Vagina (tissue), 2 donors: ENCODE results near the gene SERPIND1. TPM values are rescaled to one million over a fixed set of nuclear protein-coding genes. Genes with fewer than 3 reads are reported as not detected.

ENCODE experiments used
- DNase-seq, 2 donors: peaks; one replicate each; pipeline ENCODE4 v3.0.0-alpha.2; 2017; ENCODE audit errors: extremely low spot score in 2 of 2
- H3K27ac ChIP-seq: fragments of 200-600 bp; sonication (generic); one replicate; pipeline ENCODE4 v1.5.1; 2019
- H3K27me3 ChIP-seq: fragments of 200-600 bp; sonication (generic); one replicate; pipeline ENCODE4 v1.5.1; 2019
- H3K36me3 ChIP-seq, 2 donors: fragments of 200-600 bp; sonication (generic); one replicate each; pipeline ENCODE4 v1.5.1; 2017 to 2019
- H3K4me1 ChIP-seq: fragments of 200-600 bp; sonication (generic); one replicate; pipeline ENCODE4 v1.5.1; 2019
- H3K4me3 ChIP-seq, 2 donors: fragments of 200-600 bp; sonication (generic); 1 replicate in 1 of 2; 2 replicates in 1 of 2; pipeline ENCODE4 v1.5.1; 2016 to 2019
- H3K9me3 ChIP-seq: fragments of 200-600 bp; sonication (generic); one replicate; pipeline ENCODE4 v1.5.1; 2019
- POLR2A ChIP-seq, 2 donors: fragments of 450-650 bp; IDR thresholded peaks; one replicate each; pipeline ENCODE4 v1.6.1; 2017; ENCODE audit warnings: antibody characterized with exemption in 2 of 2, mild to moderate bottlenecking in 2 of 2, moderate library complexity in 2 of 2
- POLR2AphosphoS5 ChIP-seq, 2 donors: sonication (generic); formaldehyde crosslinking; IDR thresholded peaks; one replicate each; pipeline ENCODE4 v1.9.0; 2017; ENCODE audit warnings: antibody characterized with exemption in 2 of 2, mild to moderate bottlenecking in 2 of 2, low read depth in 1 of 2; ENCODE audit not compliant: insufficient read depth in 1 of 2
- intact Hi-C: fragments of 100-400 bp; cut with DNase I; formaldehyde crosslinking; loops from one replicate; pipeline ENCODE4 v1.15.1; 2023
- total RNA-seq: library from RNA; depleted of rRNA; stranded (reverse); fragments of >200 nt; gene quantifications from one replicate; pipeline ENCODE4 v1.2.3, GENCODE V29; 2016
- TF ChIP-seq, protein P1 (sequence below), 3 experiments: fragments of 450-650 bp in 2 of 3; fragments of 200-600 bp in 1 of 3; sonication (generic) in 1 of 3; IDR thresholded peaks; one replicate each; pipeline ENCODE4 v1.5.1; 2017 to 2019; ENCODE audit warnings: antibody characterized with exemption in 3 of 3, mild to moderate bottlenecking in 2 of 3, moderate library complexity in 2 of 3

Gene SERPIND1
- total RNA-seq, 1 donor from 2014 or later: not detected

DNA sequence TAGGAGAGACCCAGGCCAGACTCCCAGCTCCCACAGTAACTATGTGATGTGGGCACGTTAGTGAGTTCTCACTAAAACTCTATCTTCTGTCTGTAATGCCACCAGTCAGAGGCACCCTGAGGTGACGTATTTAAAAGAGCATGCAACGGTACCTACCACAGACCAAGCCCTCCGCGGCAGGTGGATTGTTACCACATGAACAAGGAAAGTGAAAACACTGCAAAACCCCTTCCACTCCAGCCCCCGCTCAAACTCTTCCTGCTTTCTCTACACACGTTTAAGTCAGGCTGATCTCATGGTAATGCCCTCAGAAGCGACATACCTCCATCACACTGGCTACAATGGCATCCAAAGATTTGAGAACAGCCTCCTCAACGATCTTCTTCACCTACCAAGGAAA lies 36.7 kb downstream of the SERPIND1 start:
- peaks cover 0 to 57% of the 10 kb centered on the region in 2 donors for H3K36me3 ChIP-seq
- no peak overlapping the region for H3K4me3 ChIP-seq
- no peaks in the 10 kb centered on the region for H3K9me3 ChIP-seq
- no peaks in the 10 kb centered on the region for H3K27me3 ChIP-seq
- intact Hi-C loops: no loop called here
- no peak for TF ChIP-seq POLR2A (IDR thresholded peaks at IDR 0.05)
- TF ChIP-seq, protein P1, sequence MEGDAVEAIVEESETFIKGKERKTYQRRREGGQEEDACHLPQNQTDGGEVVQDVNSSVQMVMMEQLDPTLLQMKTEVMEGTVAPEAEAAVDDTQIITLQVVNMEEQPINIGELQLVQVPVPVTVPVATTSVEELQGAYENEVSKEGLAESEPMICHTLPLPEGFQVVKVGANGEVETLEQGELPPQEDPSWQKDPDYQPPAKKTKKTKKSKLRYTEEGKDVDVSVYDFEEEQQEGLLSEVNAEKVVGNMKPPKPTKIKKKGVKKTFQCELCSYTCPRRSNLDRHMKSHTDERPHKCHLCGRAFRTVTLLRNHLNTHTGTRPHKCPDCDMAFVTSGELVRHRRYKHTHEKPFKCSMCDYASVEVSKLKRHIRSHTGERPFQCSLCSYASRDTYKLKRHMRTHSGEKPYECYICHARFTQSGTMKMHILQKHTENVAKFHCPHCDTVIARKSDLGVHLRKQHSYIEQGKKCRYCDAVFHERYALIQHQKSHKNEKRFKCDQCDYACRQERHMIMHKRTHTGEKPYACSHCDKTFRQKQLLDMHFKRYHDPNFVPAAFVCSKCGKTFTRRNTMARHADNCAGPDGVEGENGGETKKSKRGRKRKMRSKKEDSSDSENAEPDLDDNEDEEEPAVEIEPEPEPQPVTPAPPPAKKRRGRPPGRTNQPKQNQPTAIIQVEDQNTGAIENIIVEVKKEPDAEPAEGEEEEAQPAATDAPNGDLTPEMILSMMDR (IDR thresholded peaks at IDR 0.05): no peak
- no peak for TF ChIP-seq POLR2AphosphoS5 (IDR thresholded peaks at IDR 0.05; ENCODE audit: insufficient read depth in 1 of 2, low read depth in 1 of 2)
- DNase-seq: no peak
- no peaks in the 10 kb centered on the region for H3K4me1 ChIP-seq
- H3K27ac ChIP-seq: no peak overlapping the region

DNA sequence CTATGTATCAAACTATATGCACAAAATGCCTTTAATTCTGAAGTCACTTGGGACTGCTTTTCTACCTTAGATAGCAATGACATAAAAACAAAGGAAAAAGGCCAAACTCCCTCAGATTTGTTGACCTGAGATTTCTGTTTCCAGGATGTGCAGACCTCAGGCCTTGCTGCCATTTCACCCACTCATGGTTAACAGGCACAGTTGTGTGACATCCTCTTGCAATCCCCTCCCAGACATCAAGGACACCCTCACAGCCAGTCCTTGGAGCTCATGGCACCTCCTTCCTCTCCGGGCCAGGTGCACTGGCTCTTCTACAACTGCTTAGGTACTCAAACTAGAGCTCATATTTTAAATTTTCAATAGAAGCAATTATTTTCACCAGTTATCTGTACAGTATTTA lies 37.3 kb downstream of the SERPIND1 start:
- H3K36me3 ChIP-seq: peaks cover 0 to 54% of the 10 kb centered on the region in 2 donors
- no peak overlapping the region for H3K4me3 ChIP-seq
- no peak for DNase-seq
- no peak for TF ChIP-seq POLR2A (IDR thresholded peaks at IDR 0.05)
- TF ChIP-seq, protein P1 (IDR thresholded peaks at IDR 0.05): no peak
- TF ChIP-seq POLR2AphosphoS5 (IDR thresholded peaks at IDR 0.05; ENCODE audit: insufficient read depth in 1 of 2, low read depth in 1 of 2): no peak
- no peaks in the 10 kb centered on the region for H3K9me3 ChIP-seq
- no peak overlapping the region for H3K27ac ChIP-seq
- no peaks in the 10 kb centered on the region for H3K4me1 ChIP-seq
- intact Hi-C loops: no loop called here
- H3K27me3 ChIP-seq: no peaks in the 10 kb centered on the region

DNA sequence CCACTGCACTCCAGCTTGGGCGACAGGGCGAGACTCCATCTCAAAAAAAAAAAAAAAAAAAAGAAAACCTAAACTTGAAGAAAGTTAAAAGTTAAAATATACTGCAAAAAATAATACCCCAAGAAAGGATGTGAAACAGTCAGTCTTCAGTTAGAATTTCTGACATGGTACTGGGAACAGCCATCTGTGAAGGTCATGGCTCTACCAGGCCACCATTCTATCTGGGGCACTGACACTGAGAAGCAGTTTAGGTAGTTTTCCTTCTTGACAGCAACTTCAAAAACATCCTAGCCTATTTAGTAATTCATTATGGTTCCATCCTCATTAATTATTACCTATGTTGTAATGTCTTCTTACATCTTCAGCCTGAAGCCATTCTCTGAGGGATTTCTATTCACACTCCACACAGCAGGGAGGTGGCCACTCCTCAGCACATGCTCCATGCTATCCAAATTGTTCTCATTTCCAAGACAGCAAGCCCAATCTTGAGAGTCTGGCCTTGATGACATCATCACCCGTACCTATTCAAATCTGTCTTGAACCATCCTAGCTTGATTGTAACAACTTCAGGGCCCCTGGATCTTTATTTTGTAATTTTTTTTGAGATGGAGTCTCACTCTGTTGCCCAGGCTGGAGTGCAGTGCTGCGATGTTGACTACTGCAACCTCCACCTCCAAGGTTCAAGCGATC lies 38.2 kb downstream of the SERPIND1 start:
- no peak for DNase-seq
- H3K27me3 ChIP-seq: no peaks in the 10 kb centered on the region
- H3K9me3 ChIP-seq: no peaks in the 10 kb centered on the region
- H3K36me3 ChIP-seq: peaks cover 0 to 54% of the 10 kb centered on the region in 2 donors
- H3K4me1 ChIP-seq: no peaks in the 10 kb centered on the region
- H3K27ac ChIP-seq: no peak overlapping the region
- TF ChIP-seq POLR2AphosphoS5 (IDR thresholded peaks at IDR 0.05; ENCODE audit: insufficient read depth in 1 of 2, low read depth in 1 of 2) (no peak), POLR2A (IDR thresholded peaks at IDR 0.05) (no peak)
- TF ChIP-seq, protein P1 (IDR thresholded peaks at IDR 0.05): no peak
- intact Hi-C loops: no loop called here
- no peak overlapping the region for H3K4me3 ChIP-seq

DNA sequence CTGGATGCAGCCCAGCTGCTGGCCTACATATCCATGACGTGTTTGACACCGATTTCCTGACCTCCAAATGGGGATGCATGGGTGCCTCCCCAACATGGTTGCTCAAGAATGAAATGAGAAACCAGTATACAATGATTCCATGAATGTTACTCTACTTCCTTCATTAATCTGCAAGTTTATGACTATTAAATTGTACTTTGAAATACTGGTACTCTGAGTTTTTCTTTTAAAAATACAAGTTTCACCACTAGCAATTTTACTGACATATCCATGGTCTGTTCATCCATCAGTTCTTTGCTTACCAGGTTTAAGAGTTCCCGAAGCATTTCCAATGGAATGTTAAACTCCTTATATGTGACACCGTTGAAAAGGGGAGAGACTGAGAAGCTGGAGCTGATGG lies 39.1 kb downstream of the SERPIND1 start:
- no peak for DNase-seq
- H3K27me3 ChIP-seq: no peaks in the 10 kb centered on the region

More for the DNA sequence above, 39.1 kb downstream of the SERPIND1 start:
- TF ChIP-seq POLR2A (IDR thresholded peaks at IDR 0.05): no peak
- TF ChIP-seq POLR2AphosphoS5 (IDR thresholded peaks at IDR 0.05; ENCODE audit: insufficient read depth in 1 of 2, low read depth in 1 of 2): no peak
- TF ChIP-seq, protein P1 (IDR thresholded peaks at IDR 0.05): no peak
- H3K4me1 ChIP-seq: no peaks in the 10 kb centered on the region
- no peak overlapping the region for H3K27ac ChIP-seq
- intact Hi-C loops: no loop called here
- peaks cover 0 to 56% of the 10 kb centered on the region in 2 donors for H3K36me3 ChIP-seq
- no peaks in the 10 kb centered on the region for H3K9me3 ChIP-seq
- no peak overlapping the region for H3K4me3 ChIP-seq
